H9 (cell line): ENCODE results near the gene HTATIP2. TPM values are rescaled to one million over a fixed set of nuclear protein-coding genes. Genes with fewer than 3 reads are reported as not detected.

Experiments used
- DNase-seq: peaks from one replicate; pipeline ENCODE4 v3.0.0-alpha.2; 2017
- H2AFZ ChIP-seq: one replicate; pipeline ENCODE4 v1.6.1; 2013; ENCODE audit warnings: mild to moderate bottlenecking, low read length, control low read depth, moderate library complexity
- H2AK5ac ChIP-seq: 2 replicates; pipeline ENCODE4 v1.6.1; 2013; ENCODE audit warnings: low read length, control low read depth, mixed read lengths; ENCODE audit not compliant: insufficient read length
- H2BK120ac ChIP-seq: one replicate; pipeline ENCODE4 v1.6.1; 2013; ENCODE audit warnings: low read depth, mild to moderate bottlenecking, low read length, control low read depth, inconsistent platforms; ENCODE audit not compliant: poor library complexity, severe bottlenecking
- H2BK12ac ChIP-seq: 2 replicates; pipeline ENCODE4 v1.6.1; 2013; ENCODE audit warnings: low read length, control low read depth, mixed read lengths, low read depth; ENCODE audit not compliant: insufficient read length
- H2BK15ac ChIP-seq: 2 replicates; pipeline ENCODE4 v1.6.1; 2013; ENCODE audit warnings: low read depth, low read length, control low read depth
- H2BK20ac ChIP-seq: one replicate; pipeline ENCODE4 v1.6.1; 2013; ENCODE audit warnings: low read depth, mild to moderate bottlenecking, low read length, control low read depth, inconsistent platforms; ENCODE audit not compliant: poor library complexity, severe bottlenecking
- H2BK5ac ChIP-seq: 2 replicates; pipeline ENCODE4 v1.6.1; 2013; ENCODE audit warnings: low read length, control low read depth, mixed read lengths; ENCODE audit not compliant: insufficient read length
- H3K14ac ChIP-seq: 2 replicates; pipeline ENCODE4 v1.6.1; 2013; ENCODE audit warnings: low read length, control low read depth; ENCODE audit not compliant: insufficient read depth
- H3K18ac ChIP-seq: 2 replicates; pipeline ENCODE4 v1.6.1; 2013; ENCODE audit warnings: low read depth, mild to moderate bottlenecking, mixed read lengths, low read length, control low read depth; ENCODE audit not compliant: insufficient read length
- H3K23ac ChIP-seq: 2 replicates; pipeline ENCODE4 v1.6.1; 2013; ENCODE audit warnings: low read length, control low read depth, mixed read lengths, low read depth; ENCODE audit not compliant: insufficient read length
- H3K23me2 ChIP-seq: 2 replicates; pipeline ENCODE4 v1.6.1; 2013; ENCODE audit warnings: low read depth, mild to moderate bottlenecking, mixed read lengths, low read length, control low read depth; ENCODE audit not compliant: insufficient read length, poor library complexity, severe bottlenecking
- H3K27ac ChIP-seq: 2 replicates; pipeline ENCODE4 v1.5.1; 2013; ENCODE audit warnings: low read length, control low read depth, mixed read lengths, low read depth; ENCODE audit not compliant: insufficient read length
- H3K27me3 ChIP-seq: 2 replicates; pipeline ENCODE4 v1.6.1; 2013; ENCODE audit warnings: low read length, control low read depth, inconsistent platforms; ENCODE audit not compliant: insufficient read depth
- H3K4ac ChIP-seq: 2 replicates; pipeline ENCODE4 v1.6.1; 2013; ENCODE audit warnings: low read depth, mild to moderate bottlenecking, control low read depth, inconsistent platforms, low read length, moderate library complexity
- H3K4me1 ChIP-seq: 2 replicates; pipeline ENCODE4 v1.6.1; 2013; ENCODE audit warnings: low read length, control low read depth, inconsistent platforms; ENCODE audit not compliant: insufficient read depth
- H3K4me2 ChIP-seq: 2 replicates; pipeline ENCODE4 v1.6.1; 2013; ENCODE audit warnings: low read length, control low read depth, mixed read lengths; ENCODE audit not compliant: insufficient read length, insufficient read depth
- H3K56ac ChIP-seq: 2 replicates; pipeline ENCODE4 v1.6.1; 2013; ENCODE audit warnings: low read depth, mild to moderate bottlenecking, mixed read lengths, low read length, control low read depth; ENCODE audit not compliant: insufficient read length
- H3K79me1 ChIP-seq: 2 replicates; pipeline ENCODE4 v1.6.1; 2013; ENCODE audit warnings: low read depth, mild to moderate bottlenecking, moderate library complexity, low read length, control low read depth, inconsistent platforms; ENCODE audit not compliant: insufficient read depth, poor library complexity, severe bottlenecking
- H3K79me2 ChIP-seq: 2 replicates; pipeline ENCODE4 v1.6.1; 2013; ENCODE audit warnings: low read length, control low read depth, inconsistent platforms; ENCODE audit not compliant: insufficient read depth
- H3K9ac ChIP-seq: 2 replicates; pipeline ENCODE4 v1.6.1; 2013; ENCODE audit warnings: low read length, control low read depth, mixed read lengths; ENCODE audit not compliant: insufficient read length; ENCODE audit errors: extremely low read depth
- H3K9me3 ChIP-seq: one replicate; pipeline ENCODE4 v1.6.1; 2013; ENCODE audit warnings: low read depth, low read length, inconsistent platforms; ENCODE audit not compliant: control insufficient read depth
- H3T11ph ChIP-seq: one replicate; pipeline ENCODE4 v1.6.1; 2013; ENCODE audit warnings: mild to moderate bottlenecking, low read length, control low read depth, inconsistent platforms
- H4K20me1 ChIP-seq: one replicate; pipeline ENCODE4 v1.6.1; 2013; ENCODE audit not compliant: control insufficient read depth, insufficient read length, insufficient read depth
- H4K5ac ChIP-seq: 2 replicates; pipeline ENCODE4 v1.6.1; 2013; ENCODE audit warnings: low read depth, mild to moderate bottlenecking, mixed read lengths, low read length, control low read depth; ENCODE audit not compliant: insufficient read length
- H4K8ac ChIP-seq: replicated peaks from 2 replicates; pipeline ENCODE4 v1.6.1; 2013; ENCODE audit warnings: low read length, control low read depth, mixed read lengths, low read depth; ENCODE audit not compliant: insufficient read length
- H4K91ac ChIP-seq: 2 replicates; pipeline ENCODE4 v1.6.1; 2013; ENCODE audit warnings: low read depth, mild to moderate bottlenecking, moderate library complexity, mixed read lengths, low read length, control low read depth; ENCODE audit not compliant: insufficient read length
- H3K27ac Mint-ChIP-seq, 3 experiments: 2 replicates in 2 of 3; 3 replicates in 1 of 3; pipeline ENCODE4 v1.8.0; 2020 to 2021; ENCODE audit warnings: mixed read lengths in 3 of 3, mild to moderate bottlenecking in 1 of 3, moderate library complexity in 1 of 3
- H3K27me3 Mint-ChIP-seq: 2 replicates; pipeline ENCODE4 v1.8.0; 2021; ENCODE audit warnings: low read depth, mild to moderate bottlenecking, moderate library complexity, mixed read lengths
- H3K36me3 Mint-ChIP-seq, 3 experiments: 2 replicates in 2 of 3; 3 replicates in 1 of 3; pipeline ENCODE4 v1.8.0; 2020 to 2021; ENCODE audit warnings: low read depth in 3 of 3, mixed read lengths in 3 of 3; ENCODE audit not compliant: insufficient read depth in 1 of 3
- H3K4me1 Mint-ChIP-seq, 2 experiments: 2 replicates each; pipeline ENCODE4 v1.8.0; 2020; ENCODE audit warnings: mixed read lengths in 2 of 2
- H3K4me3 Mint-ChIP-seq, 2 experiments: 2 replicates in 1 of 2; 3 replicates in 1 of 2; pipeline ENCODE4 v1.8.0; 2020 to 2021; ENCODE audit warnings: mild to moderate bottlenecking in 2 of 2, mixed read lengths in 2 of 2, moderate library complexity in 1 of 2
- H3K9me3 Mint-ChIP-seq, 2 experiments: 2 replicates in 1 of 2; 3 replicates in 1 of 2; pipeline ENCODE4 v1.8.0; 2020; ENCODE audit warnings: mild to moderate bottlenecking in 2 of 2, mixed read lengths in 2 of 2, moderate library complexity in 1 of 2
- total RNA-seq: library from RNA; stranded (reverse); gene quantifications from 2 replicates; pipeline ENCODE4 v1.2.1, GENCODE V29; 2021
- TF ChIP-seq, protein P1 (sequence below): fragments of 200-600 bp; sonication (generic); conservative IDR thresholded peaks from 3 replicates; pipeline ENCODE4 v1.8.0; 2021; ENCODE audit warnings: antibody characterized with exemption, mild to moderate bottlenecking

HTATIP2 gene
- total RNA-seq, 1 experiment from 2014 or later: 32.8 TPM

DNA sequence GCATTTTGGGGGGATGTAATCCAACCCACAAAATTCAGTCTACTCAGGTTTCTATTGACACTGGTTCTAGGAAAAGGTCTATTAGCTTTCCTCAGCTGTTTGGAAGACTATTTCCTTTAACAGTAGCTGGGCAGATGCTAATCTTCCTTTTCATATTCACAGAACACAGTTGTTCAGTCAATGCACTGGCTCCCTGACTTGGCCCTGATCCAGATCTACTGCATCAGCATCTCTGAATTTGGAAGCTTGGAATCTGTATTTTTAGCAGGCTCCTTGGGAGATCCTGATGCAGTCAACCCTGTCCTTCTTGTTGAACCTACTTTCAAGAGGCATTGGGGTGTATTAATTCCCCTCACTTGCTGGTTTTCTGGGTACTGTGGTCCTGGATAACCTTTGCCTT lies 6.3 kb downstream of the HTATIP2 start:
- Histone ChIP-seq H3K23me2 (no peaks in the 10 kb centered on the region), H4K20me1 (no peaks in the 10 kb centered on the region), H3K79me1 (no peaks in the 10 kb centered on the region), H3K27ac (no peak overlapping the region), H3K23ac (no peak overlapping the region), H4K91ac (no peak overlapping the region), H3T11ph (no peak overlapping the region), H3K4me1 (peaks cover 10% of the 10 kb centered on the region; the same call in 1 of the 2 replicates), H3K14ac (no peak overlapping the region), H2BK5ac (no peak overlapping the region), H2BK15ac (no peak overlapping the region), H2AK5ac (no peak overlapping the region), H3K4me2 (no peak overlapping the region), H3K79me2 (no peaks in the 10 kb centered on the region), H3K4ac (no peak overlapping the region), H3K9me3 (no peaks in the 10 kb centered on the region), H3K27me3 (no peaks in the 10 kb centered on the region), H3K9ac (no peak overlapping the region), H2BK12ac (no peak overlapping the region), H3K56ac (no peak overlapping the region), H2AFZ (no peak overlapping the region), H4K8ac (no peak overlapping the region), H3K18ac (no peak overlapping the region), H2BK20ac (no peak overlapping the region), H4K5ac (no peak overlapping the region), H2BK120ac (no peak overlapping the region)
- no peak overlapping the region for H3K4me3 Mint-ChIP-seq
- H3K27ac Mint-ChIP-seq: no peak overlapping the region; a peak in 1 of 7 replicates
- peaks cover 25 to 31% of the 10 kb centered on the region in 2 experiments for H3K4me1 Mint-ChIP-seq
- peaks cover 0 to 4% (median 0%) of the 10 kb centered on the region in 3 experiments; a peak in 3 of 7 replicates for H3K36me3 Mint-ChIP-seq
- peaks cover 1% of the 10 kb centered on the region; the same call in 1 of the 2 replicates for H3K27me3 Mint-ChIP-seq
- H3K9me3 Mint-ChIP-seq: no peaks in the 10 kb centered on the region
- TF ChIP-seq, protein P1, sequence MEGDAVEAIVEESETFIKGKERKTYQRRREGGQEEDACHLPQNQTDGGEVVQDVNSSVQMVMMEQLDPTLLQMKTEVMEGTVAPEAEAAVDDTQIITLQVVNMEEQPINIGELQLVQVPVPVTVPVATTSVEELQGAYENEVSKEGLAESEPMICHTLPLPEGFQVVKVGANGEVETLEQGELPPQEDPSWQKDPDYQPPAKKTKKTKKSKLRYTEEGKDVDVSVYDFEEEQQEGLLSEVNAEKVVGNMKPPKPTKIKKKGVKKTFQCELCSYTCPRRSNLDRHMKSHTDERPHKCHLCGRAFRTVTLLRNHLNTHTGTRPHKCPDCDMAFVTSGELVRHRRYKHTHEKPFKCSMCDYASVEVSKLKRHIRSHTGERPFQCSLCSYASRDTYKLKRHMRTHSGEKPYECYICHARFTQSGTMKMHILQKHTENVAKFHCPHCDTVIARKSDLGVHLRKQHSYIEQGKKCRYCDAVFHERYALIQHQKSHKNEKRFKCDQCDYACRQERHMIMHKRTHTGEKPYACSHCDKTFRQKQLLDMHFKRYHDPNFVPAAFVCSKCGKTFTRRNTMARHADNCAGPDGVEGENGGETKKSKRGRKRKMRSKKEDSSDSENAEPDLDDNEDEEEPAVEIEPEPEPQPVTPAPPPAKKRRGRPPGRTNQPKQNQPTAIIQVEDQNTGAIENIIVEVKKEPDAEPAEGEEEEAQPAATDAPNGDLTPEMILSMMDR: no peak
- no peak for DNase-seq
